Adrenal gland (tissue), 5 donors: ENCODE results near the gene RHOG.

Source experiments
- POLR2A ChIP-seq, 2 donors: fragments of 450-650 bp; IDR thresholded peaks; one replicate each; pipeline ENCODE4 v1.6.1; 2017; ENCODE audit warnings: antibody characterized with exemption in 2 of 2, mild to moderate bottlenecking in 2 of 2, moderate library complexity in 1 of 2
- TF ChIP-seq, protein P1 (sequence below), 6 experiments: fragments of 450-650 bp in 4 of 6; fragments of 200-600 bp in 2 of 6; sonication (generic) in 1 of 6; IDR thresholded peaks; 1 replicate in 5 of 6; 2 replicates in 1 of 6; pipeline versions ENCODE4 v1.5.1 to v1.8.0; 2016 to 2021; ENCODE audit warnings: antibody characterized with exemption in 6 of 6, mild to moderate bottlenecking in 2 of 6, moderate library complexity in 1 of 6
- donor health status: DM: no; HTN: no; CAD: no.

DNA sequence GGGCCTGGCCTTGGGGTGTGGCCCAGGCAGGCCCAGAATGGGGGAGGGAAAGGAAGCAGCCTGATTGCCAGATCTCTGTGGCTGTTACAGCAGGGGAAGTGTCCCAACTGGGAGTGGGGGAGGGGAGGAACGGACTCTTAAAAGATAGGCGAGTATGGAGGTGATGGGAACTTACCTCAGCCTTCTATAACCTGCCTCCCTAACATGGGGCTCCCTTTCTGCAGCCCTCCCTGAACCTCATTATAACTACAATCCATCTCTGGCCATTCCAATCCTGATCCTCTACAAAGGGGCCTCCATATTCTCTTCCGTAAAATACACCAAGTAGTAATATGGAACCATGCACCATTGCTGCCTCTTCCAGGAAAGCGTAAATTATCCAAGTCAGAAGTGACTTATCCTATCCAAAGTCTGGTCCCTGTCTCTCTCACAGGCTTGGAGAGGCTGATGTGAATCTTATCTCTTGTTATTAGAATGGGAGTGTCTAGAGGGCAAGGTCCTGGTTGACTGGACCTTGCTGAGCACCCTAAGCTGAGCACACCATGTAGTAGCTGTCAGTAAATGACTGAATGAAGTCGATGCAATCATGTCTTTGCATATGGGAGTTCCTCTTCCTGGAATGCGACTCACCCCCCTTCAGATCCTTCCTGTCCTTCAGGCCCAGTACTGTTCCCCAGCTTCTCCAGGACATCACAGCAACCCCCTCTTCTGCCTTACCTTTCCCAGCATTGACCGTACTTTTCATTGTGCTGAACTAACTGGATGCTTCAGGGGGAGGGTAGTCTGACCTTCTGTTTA is 5.9 kb downstream of the RHOG start:
- TF ChIP-seq, protein P1, sequence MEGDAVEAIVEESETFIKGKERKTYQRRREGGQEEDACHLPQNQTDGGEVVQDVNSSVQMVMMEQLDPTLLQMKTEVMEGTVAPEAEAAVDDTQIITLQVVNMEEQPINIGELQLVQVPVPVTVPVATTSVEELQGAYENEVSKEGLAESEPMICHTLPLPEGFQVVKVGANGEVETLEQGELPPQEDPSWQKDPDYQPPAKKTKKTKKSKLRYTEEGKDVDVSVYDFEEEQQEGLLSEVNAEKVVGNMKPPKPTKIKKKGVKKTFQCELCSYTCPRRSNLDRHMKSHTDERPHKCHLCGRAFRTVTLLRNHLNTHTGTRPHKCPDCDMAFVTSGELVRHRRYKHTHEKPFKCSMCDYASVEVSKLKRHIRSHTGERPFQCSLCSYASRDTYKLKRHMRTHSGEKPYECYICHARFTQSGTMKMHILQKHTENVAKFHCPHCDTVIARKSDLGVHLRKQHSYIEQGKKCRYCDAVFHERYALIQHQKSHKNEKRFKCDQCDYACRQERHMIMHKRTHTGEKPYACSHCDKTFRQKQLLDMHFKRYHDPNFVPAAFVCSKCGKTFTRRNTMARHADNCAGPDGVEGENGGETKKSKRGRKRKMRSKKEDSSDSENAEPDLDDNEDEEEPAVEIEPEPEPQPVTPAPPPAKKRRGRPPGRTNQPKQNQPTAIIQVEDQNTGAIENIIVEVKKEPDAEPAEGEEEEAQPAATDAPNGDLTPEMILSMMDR (IDR thresholded peaks at IDR 0.05), result no peak
- no peak for TF ChIP-seq POLR2A (IDR thresholded peaks at IDR 0.05)
